BJ (cell line): ENCODE data around the gene RNF214. TPM values are rescaled to one million over a fixed set of nuclear protein-coding genes. Genes with fewer than 3 reads are reported as not detected.

Experiments used
- CTCF ChIA-PET: fragments of 350-600 bp; formaldehyde crosslinking; extraction: SDS; loops from one replicate; lab custom pipeline; 2021; ENCODE audit warnings: antibody characterized with exemption, inconsistent platforms; lab: Yijun Ruan, JAX
- POLR2A ChIA-PET: fragments of 300-600 bp; sonication (Branson Sonifier 250); formaldehyde crosslinking; extraction: SDS; loops from one replicate; lab custom pipeline; 2021; ENCODE audit warnings: antibody characterized with exemption; lab: Charles Lee
- DNase-seq: peaks from one replicate; pipeline ENCODE4 v3.0.0-alpha.2; 2011; ENCODE audit warnings: low read depth
- H3K27me3 ChIP-seq: 2 replicates; pipeline ENCODE4 v1.6.0; 2011; ENCODE audit warnings: low read length; ENCODE audit not compliant: control insufficient read depth, insufficient read depth
- H3K36me3 ChIP-seq: 2 replicates; pipeline ENCODE4 v1.5.1; 2011; ENCODE audit warnings: low read length; ENCODE audit not compliant: control insufficient read depth, insufficient read depth
- H3K4me3 ChIP-seq: 2 replicates; pipeline ENCODE4 v1.5.1; 2011; ENCODE audit warnings: low read depth, mild to moderate bottlenecking, control low read depth, low read length
- CTCF ChIP-seq: IDR thresholded peaks from 2 replicates; pipeline ENCODE4 v1.5.1; 2011; ENCODE audit warnings: low read depth, mild to moderate bottlenecking, control low read depth, inconsistent platforms, low read length, moderate library complexity; ENCODE audit not compliant: insufficient read depth
- polyA plus RNA-seq: library from polyadenylated mRNA; depleted of rRNA; stranded (reverse); fragments of >200 nt; gene quantifications from 2 replicates; pipeline ENCODE4 v1.2.3, GENCODE V29; 2011

The RNF214 gene
- polyA plus RNA-seq, 1 experiment: 17.1 TPM

GRCh38 chr11:117300283-117300663 lies 67.8 kb downstream of the RNF214 start:
- TF ChIP-seq CTCF: no peak
- POLR2A ChIA-PET: no interaction called here
- CTCF ChIA-PET: no interaction called here
- no peak overlapping the region for H3K4me3 ChIP-seq
- no peak for DNase-seq
- no peaks in the 10 kb centered on the region for H3K27me3 ChIP-seq
- H3K36me3 ChIP-seq: peaks cover 3% of the 10 kb centered on the region

GRCh38 chr11:117300773-117301172 lies 68.3 kb downstream of the RNF214 start:
- H3K36me3 ChIP-seq: peaks cover under 1% of the 10 kb centered on the region
- no peak for TF ChIP-seq CTCF
- H3K27me3 ChIP-seq: no peaks in the 10 kb centered on the region
- POLR2A ChIA-PET: interaction anchor here (0.6 kb wide), 1 partner anchor 34 kb away, joined by 5 read pairs; no protein-coding TSS in a partner anchor
- CTCF ChIA-PET: no interaction called here
- H3K4me3 ChIP-seq: no peak overlapping the region
- DNase-seq: no peak

GRCh38 chr11:117302228-117302627 lies 69.8 kb downstream of the RNF214 start:
- H3K36me3 ChIP-seq: 0 out of 2 replicates have a peak, but pooled peaks cover 1% of the 10 kb centered on the region
- no peaks in the 10 kb centered on the region for H3K27me3 ChIP-seq
- CTCF ChIA-PET: interaction anchor here (0.7 to 3.1 kb wide), 3 partner anchors 13 to 43 kb away, joined by 3 to 10 read pairs (median 5); partner anchors contain the start of gene BACE1
- no peak overlapping the region for H3K4me3 ChIP-seq
- no peak for DNase-seq
- POLR2A ChIA-PET: interaction anchor here (0.6 kb wide), 1 partner anchor 509 kb away, joined by 3 read pairs; no protein-coding TSS in a partner anchor
- TF ChIP-seq CTCF: no peak

- DNase-seq: no peak
- POLR2A ChIA-PET: no interaction called here
- no peak for TF ChIP-seq CTCF
- H3K4me3 ChIP-seq: no peak overlapping the region
- H3K27me3 ChIP-seq: no peaks in the 10 kb centered on the region
- 0 out of 2 replicates have a peak, but pooled peaks cover 1% of the 10 kb centered on the region for H3K36me3 ChIP-seq
- CTCF ChIA-PET: interaction anchor here (3.1 kb wide), 1 partner anchor 12 kb away, joined by 10 read pairs; the partner anchor contains the start of gene BACE1
These were observed 70.6 kb downstream of the RNF214 start for GRCh38 chr11:117303101-117303500.

GRCh38 chr11:117303646-117304315 lies 71.3 kb downstream of the RNF214 start:
- no peak for DNase-seq
- Histone ChIP-seq H3K36me3 (0 out of 2 replicates have a peak, but pooled peaks cover 1% of the 10 kb centered on the region), H3K27me3 (no peaks in the 10 kb centered on the region), H3K4me3 (no peak overlapping the region)
- CTCF ChIA-PET: interaction anchor here (3.1 kb wide), 1 partner anchor 11 kb away, joined by 10 read pairs; the partner anchor contains the start of gene BACE1
- no peak for TF ChIP-seq CTCF
- POLR2A ChIA-PET: no interaction called here
